Right lobe of liver (tissue), 4 donors: Measurements from ENCODE around the gene DAPK1.

ENCODE experiments used
- CTCF ChIP-seq, 4 donors: fragments of 200-600 bp in 3 of 4; fragments of 450-650 bp in 1 of 4; IDR thresholded peaks; one replicate each; pipeline versions ENCODE4 v1.5.1 to v1.8.0; 2016 to 2022; ENCODE audit warnings: antibody characterized with exemption in 4 of 4, mild to moderate bottlenecking in 2 of 4
- POLR2A ChIP-seq: fragments of 450-650 bp; IDR thresholded peaks from one replicate; pipeline ENCODE4 v1.6.1; 2017; ENCODE audit warnings: antibody characterized with exemption, mild to moderate bottlenecking
- donor health status: DM: no; HTN: no; CAD: no.
- donor health status: DM: no; HTN: no; CAD: no.
- donor health status: DM: no; HTN: yes; CAD: no.

GRCh38 chr9:87671925-87672324 is 174.3 kb downstream of the DAPK1 start:
- TF ChIP-seq POLR2A (no peak), CTCF (IDR thresholded peaks at IDR 0.05) (no peak)
